H9 (cell line): Measurements from ENCODE around the gene DBNL. TPM values are rescaled to one million over a fixed set of nuclear protein-coding genes. Genes with fewer than 3 reads are reported as not detected.

ENCODE experiments used
- DNase-seq: peaks from one replicate; pipeline ENCODE4 v3.0.0-alpha.2; 2017
- H2AFZ ChIP-seq: one replicate; pipeline ENCODE4 v1.6.1; 2013; ENCODE audit warnings: mild to moderate bottlenecking, low read length, control low read depth, moderate library complexity
- H2AK5ac ChIP-seq: 2 replicates; pipeline ENCODE4 v1.6.1; 2013; ENCODE audit warnings: low read length, control low read depth, mixed read lengths; ENCODE audit not compliant: insufficient read length
- H2BK120ac ChIP-seq: one replicate; pipeline ENCODE4 v1.6.1; 2013; ENCODE audit warnings: low read depth, mild to moderate bottlenecking, low read length, control low read depth, inconsistent platforms; ENCODE audit not compliant: poor library complexity, severe bottlenecking
- H2BK12ac ChIP-seq: 2 replicates; pipeline ENCODE4 v1.6.1; 2013; ENCODE audit warnings: low read length, control low read depth, mixed read lengths, low read depth; ENCODE audit not compliant: insufficient read length
- H2BK15ac ChIP-seq: 2 replicates; pipeline ENCODE4 v1.6.1; 2013; ENCODE audit warnings: low read depth, low read length, control low read depth
- H2BK20ac ChIP-seq: one replicate; pipeline ENCODE4 v1.6.1; 2013; ENCODE audit warnings: low read depth, mild to moderate bottlenecking, low read length, control low read depth, inconsistent platforms; ENCODE audit not compliant: poor library complexity, severe bottlenecking
- H2BK5ac ChIP-seq: 2 replicates; pipeline ENCODE4 v1.6.1; 2013; ENCODE audit warnings: low read length, control low read depth, mixed read lengths; ENCODE audit not compliant: insufficient read length
- H3K14ac ChIP-seq: 2 replicates; pipeline ENCODE4 v1.6.1; 2013; ENCODE audit warnings: low read length, control low read depth; ENCODE audit not compliant: insufficient read depth
- H3K18ac ChIP-seq: 2 replicates; pipeline ENCODE4 v1.6.1; 2013; ENCODE audit warnings: low read depth, mild to moderate bottlenecking, mixed read lengths, low read length, control low read depth; ENCODE audit not compliant: insufficient read length
- H3K23ac ChIP-seq: 2 replicates; pipeline ENCODE4 v1.6.1; 2013; ENCODE audit warnings: low read length, control low read depth, mixed read lengths, low read depth; ENCODE audit not compliant: insufficient read length
- H3K23me2 ChIP-seq: 2 replicates; pipeline ENCODE4 v1.6.1; 2013; ENCODE audit warnings: low read depth, mild to moderate bottlenecking, mixed read lengths, low read length, control low read depth; ENCODE audit not compliant: insufficient read length, poor library complexity, severe bottlenecking
- H3K27ac ChIP-seq: 2 replicates; pipeline ENCODE4 v1.5.1; 2013; ENCODE audit warnings: low read length, control low read depth, mixed read lengths, low read depth; ENCODE audit not compliant: insufficient read length
- H3K27me3 ChIP-seq: 2 replicates; pipeline ENCODE4 v1.6.1; 2013; ENCODE audit warnings: low read length, control low read depth, inconsistent platforms; ENCODE audit not compliant: insufficient read depth
- H3K4ac ChIP-seq: 2 replicates; pipeline ENCODE4 v1.6.1; 2013; ENCODE audit warnings: low read depth, mild to moderate bottlenecking, control low read depth, inconsistent platforms, low read length, moderate library complexity
- H3K4me1 ChIP-seq: 2 replicates; pipeline ENCODE4 v1.6.1; 2013; ENCODE audit warnings: low read length, control low read depth, inconsistent platforms; ENCODE audit not compliant: insufficient read depth
- H3K4me2 ChIP-seq: 2 replicates; pipeline ENCODE4 v1.6.1; 2013; ENCODE audit warnings: low read length, control low read depth, mixed read lengths; ENCODE audit not compliant: insufficient read length, insufficient read depth
- H3K56ac ChIP-seq: 2 replicates; pipeline ENCODE4 v1.6.1; 2013; ENCODE audit warnings: low read depth, mild to moderate bottlenecking, mixed read lengths, low read length, control low read depth; ENCODE audit not compliant: insufficient read length
- H3K79me1 ChIP-seq: 2 replicates; pipeline ENCODE4 v1.6.1; 2013; ENCODE audit warnings: low read depth, mild to moderate bottlenecking, moderate library complexity, low read length, control low read depth, inconsistent platforms; ENCODE audit not compliant: insufficient read depth, poor library complexity, severe bottlenecking
- H3K79me2 ChIP-seq: 2 replicates; pipeline ENCODE4 v1.6.1; 2013; ENCODE audit warnings: low read length, control low read depth, inconsistent platforms; ENCODE audit not compliant: insufficient read depth
- H3K9ac ChIP-seq: 2 replicates; pipeline ENCODE4 v1.6.1; 2013; ENCODE audit warnings: low read length, control low read depth, mixed read lengths; ENCODE audit not compliant: insufficient read length; ENCODE audit errors: extremely low read depth
- H3K9me3 ChIP-seq: one replicate; pipeline ENCODE4 v1.6.1; 2013; ENCODE audit warnings: low read depth, low read length, inconsistent platforms; ENCODE audit not compliant: control insufficient read depth
- H3T11ph ChIP-seq: one replicate; pipeline ENCODE4 v1.6.1; 2013; ENCODE audit warnings: mild to moderate bottlenecking, low read length, control low read depth, inconsistent platforms
- H4K20me1 ChIP-seq: one replicate; pipeline ENCODE4 v1.6.1; 2013; ENCODE audit not compliant: control insufficient read depth, insufficient read length, insufficient read depth
- H4K5ac ChIP-seq: 2 replicates; pipeline ENCODE4 v1.6.1; 2013; ENCODE audit warnings: low read depth, mild to moderate bottlenecking, mixed read lengths, low read length, control low read depth; ENCODE audit not compliant: insufficient read length
- H4K8ac ChIP-seq: replicated peaks from 2 replicates; pipeline ENCODE4 v1.6.1; 2013; ENCODE audit warnings: low read length, control low read depth, mixed read lengths, low read depth; ENCODE audit not compliant: insufficient read length
- H4K91ac ChIP-seq: 2 replicates; pipeline ENCODE4 v1.6.1; 2013; ENCODE audit warnings: low read depth, mild to moderate bottlenecking, moderate library complexity, mixed read lengths, low read length, control low read depth; ENCODE audit not compliant: insufficient read length
- H3K27ac Mint-ChIP-seq, 3 experiments: 2 replicates in 2 of 3; 3 replicates in 1 of 3; pipeline ENCODE4 v1.8.0; 2020 to 2021; ENCODE audit warnings: mixed read lengths in 3 of 3, mild to moderate bottlenecking in 1 of 3, moderate library complexity in 1 of 3
- H3K27me3 Mint-ChIP-seq: 2 replicates; pipeline ENCODE4 v1.8.0; 2021; ENCODE audit warnings: low read depth, mild to moderate bottlenecking, moderate library complexity, mixed read lengths
- H3K36me3 Mint-ChIP-seq, 3 experiments: 2 replicates in 2 of 3; 3 replicates in 1 of 3; pipeline ENCODE4 v1.8.0; 2020 to 2021; ENCODE audit warnings: low read depth in 3 of 3, mixed read lengths in 3 of 3; ENCODE audit not compliant: insufficient read depth in 1 of 3
- H3K4me1 Mint-ChIP-seq, 2 experiments: 2 replicates each; pipeline ENCODE4 v1.8.0; 2020; ENCODE audit warnings: mixed read lengths in 2 of 2
- H3K4me3 Mint-ChIP-seq, 2 experiments: 2 replicates in 1 of 2; 3 replicates in 1 of 2; pipeline ENCODE4 v1.8.0; 2020 to 2021; ENCODE audit warnings: mild to moderate bottlenecking in 2 of 2, mixed read lengths in 2 of 2, moderate library complexity in 1 of 2
- H3K9me3 Mint-ChIP-seq, 2 experiments: 2 replicates in 1 of 2; 3 replicates in 1 of 2; pipeline ENCODE4 v1.8.0; 2020; ENCODE audit warnings: mild to moderate bottlenecking in 2 of 2, mixed read lengths in 2 of 2, moderate library complexity in 1 of 2
- CTCF ChIP-seq: fragments of 200-600 bp; sonication (generic); conservative IDR thresholded peaks from 3 replicates; pipeline ENCODE4 v1.8.0; 2021; ENCODE audit warnings: antibody characterized with exemption, mild to moderate bottlenecking
- WGBS: extraction: QIAGEN DNeasy Blood & Tissue Kit; methylation state at CpG from one replicate; pipeline ENCODE4 v1.1.7; 2013; ENCODE audit warnings: missing lambda C conversion rate, low lambda C conversion rate, mixed read lengths; ENCODE audit not compliant: insufficient read length; ENCODE audit errors: extremely low coverage; 5-methylcytosine and 5-hydroxymethylcytosine counted together
- total RNA-seq: library from RNA; stranded (reverse); gene quantifications from 2 replicates; pipeline ENCODE4 v1.2.1, GENCODE V29; 2021

The DBNL gene
- total RNA-seq, 1 experiment from 2014 or later: 51.3 TPM

- DNase-seq: no peak
- no peak overlapping the region for H3K4me3 Mint-ChIP-seq
- H3K27me3 Mint-ChIP-seq: peaks cover 31% of the 10 kb centered on the region
- no peaks in the 10 kb centered on the region for H3K79me2 ChIP-seq
- peaks cover 10% of the 10 kb centered on the region for H3K23me2 ChIP-seq
- no peaks in the 10 kb centered on the region for H4K20me1 ChIP-seq
- no peaks in the 10 kb centered on the region; a peak in 1 of 5 replicates for H3K9me3 Mint-ChIP-seq
- H3K27ac Mint-ChIP-seq: no peak overlapping the region; a peak in 1 of 7 replicates
- no CpG with 5 or more reads among the region's 10 CpGs for WGBS
- H4K91ac ChIP-seq: no peak overlapping the region
- TF ChIP-seq CTCF: no peak
- no peak overlapping the region for H2BK20ac ChIP-seq
- no peak overlapping the region for H3T11ph ChIP-seq
- H2AFZ ChIP-seq: no peak overlapping the region
- no peaks in the 10 kb centered on the region for H3K79me1 ChIP-seq
- no peaks in the 10 kb centered on the region; the same call in 1 of the 2 replicates for H3K27me3 ChIP-seq
- H2BK120ac ChIP-seq: no peak overlapping the region
- H4K5ac ChIP-seq: no peak overlapping the region
- H3K23ac ChIP-seq: no peak overlapping the region
- H3K56ac ChIP-seq: no peak overlapping the region
- no peak overlapping the region for H2AK5ac ChIP-seq
- H3K4ac ChIP-seq: no peak overlapping the region
- H3K14ac ChIP-seq: no peak overlapping the region
- no peak overlapping the region for H3K18ac ChIP-seq
- no peak overlapping the region for H3K9ac ChIP-seq
- H3K27ac ChIP-seq: no peak overlapping the region
- no peaks in the 10 kb centered on the region for H3K36me3 Mint-ChIP-seq
- H3K4me2 ChIP-seq: no peak overlapping the region
- no peaks in the 10 kb centered on the region for H3K9me3 ChIP-seq
- no peak overlapping the region for H2BK5ac ChIP-seq
- H4K8ac ChIP-seq: no peak overlapping the region
- no peaks in the 10 kb centered on the region; the same call in 1 of the 2 replicates for H3K4me1 ChIP-seq
- H3K4me1 Mint-ChIP-seq: peaks cover 8 to 18% of the 10 kb centered on the region in 2 experiments
- no peak overlapping the region for H2BK12ac ChIP-seq
- no peak overlapping the region for H2BK15ac ChIP-seq
These were observed 56.2 kb downstream of the DBNL start for GRCh38 chr7:44100458-44101302.
